ENCODE results near the gene CTNNA3.

CTNNA3 gene

DNA sequence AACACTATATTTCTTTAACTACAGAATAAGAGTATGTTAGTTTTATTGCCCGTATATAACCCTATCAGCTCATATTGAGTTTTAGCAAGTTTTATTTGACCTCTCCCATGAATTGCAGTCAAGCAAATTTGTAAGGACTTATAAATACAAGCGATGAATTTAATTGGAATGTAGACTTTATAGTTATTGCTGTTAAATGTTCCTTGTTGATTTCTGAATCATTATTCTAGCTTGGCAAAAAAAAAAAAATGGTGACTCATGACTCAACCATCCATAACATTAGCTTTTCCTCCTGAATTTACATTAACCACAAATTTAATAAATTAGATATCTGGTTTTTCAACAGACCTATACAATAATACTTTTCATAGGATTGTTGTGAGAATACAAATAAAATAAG lies 1104.1 kb downstream of the CTNNA3 start:
- no peak overlapping the region for H3K4me3 ChIP-seq (ENCODE audit: low read depth, low read length)

GRCh38 chr10:66587680-66588050 lies 1108.3 kb downstream of the CTNNA3 start:
- no peak for TF ChIP-seq CTCF (IDR thresholded peaks at IDR 0.05; ENCODE audit: low read depth, low read length)
- H3K4me3 ChIP-seq (ENCODE audit: low read depth, low read length) = no peak overlapping the region

More for the DNA sequence above, 1104.1 kb downstream of the CTNNA3 start:
- no peak for TF ChIP-seq CTCF (IDR thresholded peaks at IDR 0.05; ENCODE audit: low read depth, low read length)

DNA sequence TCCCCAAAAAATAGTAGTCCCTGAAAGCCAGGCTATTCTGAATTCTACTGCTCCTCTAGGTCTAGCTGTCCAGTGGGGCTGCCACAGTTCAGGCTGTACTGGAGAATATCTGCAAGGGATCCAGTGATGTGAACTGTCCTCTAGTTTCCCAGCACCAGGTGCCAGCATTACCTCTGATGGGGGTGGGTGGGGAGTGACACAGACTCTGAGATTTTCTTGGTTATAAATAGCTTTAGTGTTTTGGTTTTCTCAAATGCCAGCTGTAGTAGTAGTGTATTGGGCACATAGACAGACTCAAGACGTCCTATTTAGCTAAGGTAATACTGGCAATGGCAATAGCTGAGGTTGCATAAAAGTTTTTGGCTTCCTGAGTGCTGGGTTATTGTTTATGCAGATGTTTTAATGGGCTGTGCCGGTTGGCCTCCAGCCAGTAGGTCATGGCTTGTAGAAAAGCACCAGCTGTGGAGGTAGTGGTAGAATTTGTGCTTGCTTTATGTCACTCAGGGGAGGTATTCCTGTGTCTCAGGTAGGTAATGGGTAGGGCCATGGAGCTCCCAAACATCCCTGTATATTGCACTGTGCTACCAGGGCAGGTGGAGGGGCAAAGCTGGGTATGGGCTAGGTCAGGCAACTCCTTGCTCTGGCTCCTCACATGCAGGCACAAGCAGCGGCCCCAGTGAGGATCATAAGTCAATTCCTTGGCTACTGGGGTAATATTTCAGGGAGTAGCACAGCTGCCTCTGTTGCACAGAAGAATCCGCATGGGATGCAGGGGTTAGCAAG lies 1108.9 kb downstream of the CTNNA3 start:
- H3K4me3 ChIP-seq (ENCODE audit: low read depth, low read length) = no peak overlapping the region
- no peak for TF ChIP-seq CTCF (IDR thresholded peaks at IDR 0.05; ENCODE audit: low read depth, low read length)

GRCh38 chr10:66586073-66586472 lies 1109.9 kb downstream of the CTNNA3 start:
- no peak for TF ChIP-seq CTCF (IDR thresholded peaks at IDR 0.05; ENCODE audit: low read depth, low read length)
- no peak overlapping the region for H3K4me3 ChIP-seq (ENCODE audit: low read depth, low read length)

- no peak for TF ChIP-seq CTCF (IDR thresholded peaks at IDR 0.05; ENCODE audit: low read depth, low read length)
- H3K4me3 ChIP-seq (ENCODE audit: low read depth, low read length) = no peak overlapping the region
Measured at GRCh38 chr10:66575251-66575855, 1120.6 kb downstream of the CTNNA3 start.

GRCh38 chr10:66572700-66573099 lies 1123.3 kb downstream of the CTNNA3 start:
- TF ChIP-seq CTCF (IDR thresholded peaks at IDR 0.05; ENCODE audit: low read depth, low read length) = no peak
- H3K4me3 ChIP-seq (ENCODE audit: low read depth, low read length) = no peak overlapping the region

- H3K4me3 ChIP-seq (ENCODE audit: low read depth, low read length) = no peak overlapping the region
- no peak for TF ChIP-seq CTCF (IDR thresholded peaks at IDR 0.05; ENCODE audit: low read depth, low read length)
Measured at GRCh38 chr10:66565999-66566398, 1130.0 kb downstream of the CTNNA3 start.
